GM20431 (cell line): ENCODE data around the gene ALDH3B2.

ENCODE experiments used
- in situ Hi-C: fragments of 300-500 bp; cut with MseI, MboI; formaldehyde crosslinking; loops from one replicate; pipeline ENCODE4 v1.15.0; 2020; ENCODE audit warnings: low sequenced_read_pairs; ENCODE audit not compliant: unreplicated experiment

ALDH3B2 gene

DNA sequence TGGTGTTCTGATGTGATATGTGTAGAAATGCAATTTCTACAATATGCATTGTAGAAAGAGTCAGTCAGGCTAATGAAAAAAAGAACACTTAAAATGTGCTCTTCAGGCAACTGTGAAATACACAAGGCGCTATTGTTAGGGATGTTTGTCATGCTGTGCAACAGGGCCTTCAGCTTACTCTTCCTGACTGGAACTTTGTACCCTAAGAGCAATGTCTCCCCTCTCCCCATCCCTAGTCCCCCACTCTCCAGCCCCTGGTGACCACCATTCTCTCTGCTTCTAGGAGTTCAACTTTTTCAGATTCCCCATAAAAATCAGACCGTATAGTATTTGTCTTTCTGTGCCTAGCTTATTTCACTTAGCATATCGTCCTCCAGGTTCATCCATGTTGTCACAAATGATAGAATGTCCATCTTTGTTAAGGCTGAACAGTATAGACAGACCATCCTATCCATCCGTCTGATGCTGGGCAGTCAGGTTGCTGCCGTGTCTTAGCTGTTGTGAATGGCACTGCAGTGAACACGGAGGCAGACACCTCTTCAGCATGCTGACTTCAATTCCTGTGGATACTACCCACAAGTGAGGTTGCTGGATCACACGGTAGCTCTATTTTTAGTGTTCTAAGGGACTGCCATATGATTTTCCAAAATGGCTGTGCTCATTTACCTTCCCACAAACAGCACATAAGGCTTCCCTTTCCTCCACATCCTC lies 57.0 kb downstream of the ALDH3B2 start:
- in situ Hi-C loops = no loop called here

- in situ Hi-C loops = no loop called here
These were observed 57.8 kb downstream of the ALDH3B2 start for GRCh38 chr11:67616431-67617242.

GRCh38 chr11:67615728-67616430 lies 58.5 kb downstream of the ALDH3B2 start:
- in situ Hi-C loops = no loop called here

DNA sequence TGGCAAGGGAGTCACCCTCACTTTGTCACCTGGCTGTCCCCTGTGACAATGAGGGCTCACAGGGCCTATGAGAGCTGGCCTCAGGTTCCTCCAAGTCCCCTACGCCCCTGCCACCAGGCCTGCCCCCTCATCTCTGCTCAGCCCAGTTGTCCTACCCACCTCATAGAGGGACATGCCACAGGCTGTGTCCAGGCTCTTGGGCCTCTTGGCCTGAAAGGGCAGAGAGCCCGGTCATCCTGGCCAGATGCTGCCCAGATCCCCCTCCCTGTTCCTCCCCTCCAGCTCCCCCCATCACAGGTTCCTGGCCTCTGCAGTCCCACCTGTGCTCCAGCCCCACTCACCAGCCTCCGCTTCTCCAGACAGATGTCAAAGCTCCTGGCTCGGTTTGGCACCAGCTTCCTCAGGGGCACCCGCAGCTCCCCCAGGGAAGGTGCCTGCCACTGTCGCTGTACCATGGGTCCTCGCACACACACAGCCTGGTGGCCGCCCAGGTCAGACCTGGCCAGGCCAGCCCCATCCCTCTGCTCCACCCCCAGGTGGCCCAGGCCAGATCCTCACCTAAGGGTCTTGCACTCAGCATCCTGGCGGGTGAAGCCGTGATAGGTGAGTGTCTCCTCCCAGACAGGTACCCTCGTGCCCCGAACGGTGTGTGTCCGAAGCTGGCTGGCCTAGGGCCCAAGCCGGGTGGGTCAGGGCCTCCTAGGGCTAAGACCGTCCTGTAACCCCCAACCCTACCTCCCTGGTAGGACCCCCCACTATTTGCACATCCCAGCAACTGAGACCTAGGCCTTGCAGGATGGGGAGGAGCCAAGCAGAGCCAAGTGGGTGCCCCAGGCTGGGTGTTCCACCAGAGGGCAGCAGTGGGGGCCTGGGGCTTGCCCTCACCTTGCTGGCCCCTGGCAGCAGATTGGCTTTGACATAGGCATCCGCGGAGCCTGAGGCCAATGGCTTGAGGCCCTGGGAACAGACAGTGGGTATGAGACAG lies 59.4 kb downstream of the ALDH3B2 start:
- in situ Hi-C loops = no loop called here

DNA sequence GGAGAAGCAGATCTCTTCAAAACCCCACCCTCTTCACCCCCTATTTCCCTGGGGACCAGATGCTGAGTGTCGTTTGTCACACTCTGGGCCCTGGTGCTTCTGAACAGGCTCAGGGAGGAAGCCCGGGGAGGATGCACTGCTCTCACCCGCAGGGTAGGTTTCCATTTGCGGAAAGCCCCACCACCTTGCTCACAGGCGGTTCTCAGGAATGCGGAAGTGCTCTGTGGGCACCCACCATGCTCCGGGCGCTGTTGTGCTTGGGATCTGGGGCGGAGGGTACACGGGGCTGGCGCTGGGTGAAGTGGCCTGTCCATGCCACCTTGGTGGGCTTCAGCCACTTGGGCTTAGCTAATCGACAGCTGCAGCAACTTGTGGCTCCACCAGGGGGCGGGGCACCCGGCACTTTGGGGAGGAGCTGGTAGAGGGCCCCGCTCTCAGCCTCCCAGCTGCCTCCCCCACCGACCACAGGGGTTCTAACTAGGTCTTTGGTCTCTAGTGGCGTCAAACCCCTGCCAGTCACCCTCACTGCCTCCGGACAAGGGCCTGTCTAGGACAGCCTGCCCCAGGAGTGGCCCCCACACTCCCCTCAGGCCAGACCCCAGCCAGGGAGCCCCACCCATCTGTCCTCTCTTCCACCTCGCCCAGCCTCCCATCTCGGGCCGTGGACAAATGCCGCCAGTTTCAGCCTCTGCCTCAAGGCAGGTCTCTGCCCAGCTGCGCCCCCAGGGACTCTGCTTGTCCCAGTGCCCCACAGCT lies 60.3 kb downstream of the ALDH3B2 start:
- in situ Hi-C loops = no loop called here

GRCh38 chr11:67613313-67613959 lies 61.0 kb downstream of the ALDH3B2 start:
- in situ Hi-C loops = no loop called here

GRCh38 chr11:67612751-67613150 lies 61.7 kb downstream of the ALDH3B2 start:
- in situ Hi-C loops = no loop called here
